ENCODE results near the gene CAPN2. TPM values are rescaled to one million over a fixed set of nuclear protein-coding genes. Genes with fewer than 3 reads are reported as not detected.
A peak's percentile ranks its signal among the peaks of the same experiment; 100 is the strongest.

The CAPN2 gene
- total and polyA plus RNA-seq, 10 donors = 20.5 to 106 (median 82.0) TPM

DNA sequence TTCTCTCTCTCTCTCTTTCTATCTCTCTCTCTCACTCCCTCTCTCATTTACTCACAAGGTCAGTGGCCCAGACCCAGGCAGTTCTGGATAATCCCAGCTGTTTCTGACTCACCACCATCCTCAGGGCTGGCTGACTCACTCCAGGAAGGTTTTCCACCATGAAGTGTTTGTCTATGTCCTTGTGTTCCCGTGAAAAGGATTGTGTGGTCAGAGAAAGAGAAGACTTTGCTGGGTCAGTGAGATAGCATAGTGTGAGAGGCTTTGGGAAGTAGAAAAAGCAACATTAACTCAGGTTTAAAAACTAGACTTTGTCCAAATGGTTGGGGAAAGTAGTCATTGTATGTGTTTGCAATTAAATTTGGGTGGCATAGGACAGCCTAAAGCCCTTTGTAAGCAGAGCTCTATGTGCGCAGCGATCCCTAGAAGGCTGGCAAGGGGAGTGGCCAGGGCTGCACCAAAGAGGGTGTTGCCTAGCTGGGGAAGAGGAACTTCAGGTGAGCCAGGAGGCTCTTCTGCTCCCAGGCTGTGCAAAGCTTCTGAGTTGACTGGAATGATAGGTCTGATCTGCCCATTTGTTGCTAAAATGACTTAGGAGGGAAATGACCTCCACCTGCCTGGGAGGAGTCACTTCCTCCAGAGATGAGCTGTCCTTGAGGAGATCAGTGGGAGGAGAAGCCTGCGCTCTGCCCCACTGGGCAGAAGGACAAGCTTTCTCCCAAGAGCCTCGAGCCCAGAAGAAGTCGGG is 4.9 kb upstream of the CAPN2 start:
- Histone ChIP-seq H3K4me1 (peaks cover 7 to 61% (median 28%) of the 10 kb centered on the region in 6 donors), H3K27ac (peak overlapping the region in 7 of 8 donors; percentile 5 to 68 (median 43))
- intact Hi-C loops (cut with DNase I; ENCODE audit: low total_unique reads) = no loop called here

GRCh38 chr1:223708001-223708359 is 4.4 kb upstream of the CAPN2 start:
- no peak for TF ChIP-seq POLR2A (IDR thresholded peaks at IDR 0.05)
- peak in 1 of 11 experiments; percentile 8 for TF ChIP-seq CTCF (IDR thresholded peaks at IDR 0.05 in 8 of 11, conservative IDR thresholded peaks at IDR 0.05 in 3 of 11)
- TF ChIP-seq POLR2AphosphoS5 (IDR thresholded peaks at IDR 0.05) = peak in 1 of 3 donors; percentile 1

More for the DNA sequence above, 4.9 kb upstream of the CAPN2 start:
- Histone ChIP-seq H3K27me3 (replicated peaks in 1 of 7) (no peaks in the 10 kb centered on the region), H3K9me3 (no peaks in the 10 kb centered on the region), H3K4me3 (no peak overlapping the region), H3K36me3 (no peaks in the 10 kb centered on the region)
- WGBS, 5 donors = 56 to 84% (median 71%) methylated on average over 6 of the region's 6 CpGs
- no peak for DNase-seq
- TF ChIP-seq CTCF (IDR thresholded peaks at IDR 0.05 in 8 of 11, conservative IDR thresholded peaks at IDR 0.05 in 3 of 11) (no peak), POLR2AphosphoS5 (IDR thresholded peaks at IDR 0.05) (peak in 1 of 3 donors; percentile 10)

GRCh38 chr1:223708651-223709268 is 3.6 kb upstream of the CAPN2 start:
- H3K9me3 ChIP-seq = no peaks in the 10 kb centered on the region
- no peaks in the 10 kb centered on the region for H3K27me3 ChIP-seq (replicated peaks in 1 of 7)
- DNase-seq = no peak
- H3K4me1 ChIP-seq = peaks cover 17 to 71% (median 36%) of the 10 kb centered on the region in 6 donors
- no peaks in the 10 kb centered on the region for H3K36me3 ChIP-seq
- intact Hi-C loops (cut with DNase I; ENCODE audit: low total_unique reads) = no loop called here
- WGBS, 5 donors = 87 to 99% (median 95%) methylated on average over 3 of the region's 3 CpGs
- TF ChIP-seq POLR2A (IDR thresholded peaks at IDR 0.05) = no peak
- no peak for TF ChIP-seq POLR2AphosphoS5 (IDR thresholded peaks at IDR 0.05)
- no peak for TF ChIP-seq CTCF (IDR thresholded peaks at IDR 0.05 in 8 of 11, conservative IDR thresholded peaks at IDR 0.05 in 3 of 11)
- H3K4me3 ChIP-seq = no peak overlapping the region
- H3K27ac ChIP-seq = no peak overlapping the region

More at GRCh38 chr1:223708001-223708359, 4.4 kb upstream of the CAPN2 start:
- H3K27ac ChIP-seq = peak overlapping the region in 5 of 8 donors; percentile 5 to 68 (median 59)
- no peaks in the 10 kb centered on the region for H3K36me3 ChIP-seq
- intact Hi-C loops (cut with DNase I; ENCODE audit: low total_unique reads) = no loop called here
- H3K9me3 ChIP-seq = no peaks in the 10 kb centered on the region
- 71 to 93% (median 84%) methylated on average over 5 of the region's 5 CpGs for WGBS, 5 donors
- H3K27me3 ChIP-seq (replicated peaks in 1 of 7) = no peaks in the 10 kb centered on the region
- H3K4me1 ChIP-seq = peaks cover 9 to 63% (median 28%) of the 10 kb centered on the region in 6 donors
- no peak for DNase-seq
- H3K4me3 ChIP-seq = no peak overlapping the region

GRCh38 chr1:223709598-223709997 is 2.7 kb upstream of the CAPN2 start:
- no peak for DNase-seq
- WGBS, 5 donors = 67 to 83% (median 79%) methylated on average over 3 of the region's 3 CpGs
- TF ChIP-seq POLR2A (IDR thresholded peaks at IDR 0.05) (no peak), POLR2AphosphoS5 (IDR thresholded peaks at IDR 0.05) (no peak), CTCF (IDR thresholded peaks at IDR 0.05 in 8 of 11, conservative IDR thresholded peaks at IDR 0.05 in 3 of 11) (peak in 1 of 11 experiments; percentile 7)
- no peaks in the 10 kb centered on the region for H3K36me3 ChIP-seq
- H3K27ac ChIP-seq = no peak overlapping the region
- no peaks in the 10 kb centered on the region for H3K27me3 ChIP-seq (replicated peaks in 1 of 7)
- intact Hi-C loops (cut with DNase I; ENCODE audit: low total_unique reads) = no loop called here
- peaks cover 23 to 77% (median 42%) of the 10 kb centered on the region in 6 donors for H3K4me1 ChIP-seq
- H3K9me3 ChIP-seq = no peaks in the 10 kb centered on the region
- no peak overlapping the region for H3K4me3 ChIP-seq

Data from spleen (tissue), 11 donors.